Iris pigment epithelial cell (primary cell): ENCODE results near the gene OR51A4.
"Not testable (repeated sequence)": the region's sequence is repeated elsewhere in the genome, so short reads cannot be mapped to it uniquely, and the experiment has no call there.

Experiments used
- DNase-seq: peaks from one replicate; pipeline ENCODE4 v3.0.0-alpha.2; 2011; ENCODE audit warnings: low read depth

Gene OR51A4, protein sequence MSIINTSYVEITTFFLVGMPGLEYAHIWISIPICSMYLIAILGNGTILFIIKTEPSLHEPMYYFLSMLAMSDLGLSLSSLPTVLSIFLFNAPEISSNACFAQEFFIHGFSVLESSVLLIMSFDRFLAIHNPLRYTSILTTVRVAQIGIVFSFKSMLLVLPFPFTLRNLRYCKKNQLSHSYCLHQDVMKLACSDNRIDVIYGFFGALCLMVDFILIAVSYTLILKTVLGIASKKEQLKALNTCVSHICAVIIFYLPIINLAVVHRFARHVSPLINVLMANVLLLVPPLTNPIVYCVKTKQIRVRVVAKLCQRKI

DNA sequence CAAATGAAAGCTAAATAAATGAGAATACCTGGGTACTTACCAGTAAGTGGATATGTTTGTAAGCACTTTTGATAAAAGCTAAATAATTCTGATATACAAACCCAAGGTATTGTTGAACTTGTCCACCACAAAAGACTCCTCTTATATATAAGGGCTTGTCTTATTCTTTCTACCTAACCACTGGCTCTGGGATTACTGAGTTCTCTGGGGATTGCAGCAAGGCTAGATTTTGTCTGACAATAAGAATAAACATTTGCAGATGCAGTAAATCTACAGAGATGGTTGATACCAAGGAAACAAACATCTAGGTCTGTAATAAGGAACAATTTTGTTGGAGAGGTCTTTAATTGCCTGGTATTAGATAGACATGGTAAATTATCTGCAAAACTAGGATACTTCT is at the start of gene OR51A4:
Gene OR51A4, minus strand, starts transcription at position 101 of the 400 bp plus-strand sequence. CDS start 505 bp downstream, outside the sequence.
- DNase-seq = no peak

DNA sequence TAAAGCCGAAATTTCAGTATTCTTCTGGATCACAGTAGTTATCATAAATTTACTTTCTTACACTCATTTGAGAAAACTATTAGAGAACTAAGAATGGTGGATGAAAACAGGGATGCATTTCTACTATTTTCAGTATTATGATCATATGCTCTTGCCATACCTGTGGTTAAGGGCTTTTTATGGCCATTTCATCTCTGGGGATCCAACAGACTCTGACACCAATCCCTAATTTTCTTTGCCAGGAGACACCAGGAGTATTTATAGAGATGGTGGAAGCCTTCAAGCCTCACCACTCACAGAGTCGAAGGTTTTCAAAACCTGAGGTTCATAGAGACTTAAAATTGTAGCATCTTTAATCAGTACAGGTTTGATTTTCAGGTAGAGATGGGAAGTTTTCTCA is 47.1 kb upstream of the OR51A4 start, which contains the start of gene OR51L1:
Gene OR51L1, plus strand, starts transcription at position 301 of the 400 bp plus-strand sequence. CDS start 4,132 bp downstream, outside the sequence.
- no peak for DNase-seq

DNA sequence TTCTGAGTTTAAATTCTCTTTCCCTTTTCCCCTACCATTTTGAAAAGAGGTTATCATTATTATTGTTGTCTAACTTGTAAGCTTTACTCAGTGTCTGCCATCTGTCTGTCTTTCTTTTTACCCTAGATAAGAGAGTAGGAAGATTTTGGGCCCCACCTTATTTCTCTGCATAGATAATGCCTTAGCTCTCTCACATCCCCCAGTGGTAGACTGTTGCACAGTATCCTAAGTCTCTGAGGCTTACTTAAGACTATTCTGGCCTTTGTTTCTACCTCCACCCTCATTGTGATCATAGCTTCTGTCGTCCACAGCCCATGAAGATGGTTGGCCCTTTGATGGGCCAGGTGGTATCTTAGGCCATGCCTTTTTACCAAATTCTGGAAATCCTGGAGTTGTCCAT is 43.7 kb upstream of the OR51A4 start:
- DNase-seq = peak; percentile 15

DNA sequence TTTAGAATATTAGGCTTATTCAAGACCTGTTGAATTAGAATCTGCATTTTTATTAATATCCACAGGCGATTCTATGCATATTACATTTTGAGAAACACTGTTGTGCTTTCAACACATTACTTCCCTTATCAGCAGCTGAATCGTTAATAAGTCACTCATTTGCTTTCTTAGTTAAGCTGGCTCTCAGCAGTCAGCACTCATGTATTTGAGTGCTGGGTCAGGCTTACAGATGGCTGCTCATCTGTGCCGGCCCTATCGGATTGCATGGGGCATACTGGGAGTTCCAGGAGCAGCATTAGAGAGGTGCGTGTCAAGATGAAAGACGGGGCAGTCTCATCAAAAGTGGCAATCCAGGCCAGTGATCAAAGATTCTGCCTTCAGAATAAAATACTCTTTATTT is 36.4 kb upstream of the OR51A4 start:
- DNase-seq = no peak

DNA sequence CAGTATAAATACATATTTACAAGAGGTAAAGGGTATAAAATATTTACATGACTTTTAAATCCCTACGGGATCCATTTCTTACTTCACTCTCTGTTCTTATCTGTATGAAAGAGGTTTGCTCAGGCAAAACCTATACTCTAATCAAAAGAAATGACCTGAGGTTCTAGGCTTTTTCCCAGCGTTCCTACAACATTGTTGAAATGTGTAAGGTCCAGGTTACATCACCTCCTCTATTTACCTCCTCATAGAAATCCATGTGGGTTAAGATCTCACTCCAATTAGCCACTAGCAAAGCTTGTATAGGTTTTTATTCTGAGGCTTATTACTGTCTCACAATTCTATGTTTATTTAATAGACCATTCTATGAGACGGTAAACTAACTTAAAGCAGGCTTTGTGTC is 35.3 kb upstream of the OR51A4 start:
- no peak for DNase-seq

DNA sequence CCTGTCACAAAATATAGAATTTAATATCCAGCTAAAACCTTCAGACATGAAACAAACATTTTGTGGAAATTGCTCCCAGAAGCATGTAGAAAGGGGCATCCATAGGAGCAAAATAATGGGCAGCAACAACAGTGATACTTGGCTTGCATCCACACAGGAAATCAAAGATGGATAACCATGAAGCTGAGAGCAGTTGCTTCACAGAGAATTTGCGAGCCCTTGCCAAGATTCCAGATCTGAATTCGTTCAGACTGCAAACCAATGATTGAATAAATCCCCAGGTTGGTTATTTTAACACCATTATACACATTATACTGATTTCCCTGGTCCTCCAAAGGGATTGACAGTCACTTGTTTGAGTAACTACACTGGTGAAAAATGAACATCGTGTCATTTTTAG is 31.6 kb upstream of the OR51A4 start:
- no peak for DNase-seq

DNA sequence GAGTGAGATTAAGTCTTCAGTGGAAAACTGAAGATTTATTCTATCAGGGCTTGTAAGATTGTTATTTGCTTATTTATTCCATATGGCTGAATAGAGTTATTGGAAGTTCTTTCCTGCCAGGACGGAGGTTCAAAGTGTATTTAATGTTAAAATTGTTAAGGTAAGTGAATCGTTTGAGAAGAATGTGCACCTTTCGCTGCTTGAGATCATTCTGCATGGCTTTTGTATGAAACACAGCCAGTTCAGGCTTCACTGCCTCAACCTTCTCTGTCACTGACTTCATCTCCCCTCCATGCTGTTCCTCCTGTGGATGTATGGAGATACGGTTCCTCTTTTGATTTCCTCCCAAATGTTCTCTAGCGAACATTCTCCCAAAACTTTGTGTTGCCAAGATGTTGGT is 28.0 kb upstream of the OR51A4 start:
- DNase-seq = no peak

DNA sequence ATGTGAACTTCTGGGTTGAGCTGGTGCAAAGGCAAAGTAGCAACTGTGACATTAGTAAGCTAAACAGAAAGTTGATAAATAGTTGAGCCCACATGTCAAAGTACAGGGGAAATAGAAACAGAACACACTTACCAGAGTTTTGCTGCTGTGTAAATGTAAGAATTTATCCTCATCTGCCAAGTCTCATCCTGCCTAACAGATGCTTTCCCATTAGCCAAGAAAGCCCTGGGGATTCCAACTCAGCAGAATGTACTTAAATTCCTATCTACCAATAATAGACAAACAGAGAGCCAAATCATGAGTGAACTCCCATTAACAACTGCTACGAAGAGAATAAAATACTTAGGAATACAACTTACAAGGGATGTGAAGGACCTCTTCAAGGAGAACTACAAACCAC is 15.4 kb upstream of the OR51A4 start:
- no peak for DNase-seq

DNA sequence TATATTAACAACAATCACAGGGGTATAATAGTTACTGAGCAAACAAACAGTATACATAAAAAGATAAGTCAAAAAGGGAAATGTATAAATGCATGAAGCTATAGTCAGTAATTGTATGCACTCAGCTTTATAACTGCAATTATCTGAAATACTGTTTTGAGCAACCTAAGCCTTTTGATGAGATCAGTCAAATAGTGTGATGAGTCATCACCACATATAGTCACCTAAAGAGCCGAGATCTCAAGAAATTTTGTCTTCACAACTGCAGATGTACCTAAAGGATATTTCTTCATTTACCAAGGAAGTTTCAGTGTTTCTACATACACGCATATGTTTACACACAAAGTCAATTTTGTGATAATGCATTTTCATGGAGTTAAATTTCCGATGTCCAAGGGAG is 13.5 kb upstream of the OR51A4 start:
- DNase-seq = no peak

DNA sequence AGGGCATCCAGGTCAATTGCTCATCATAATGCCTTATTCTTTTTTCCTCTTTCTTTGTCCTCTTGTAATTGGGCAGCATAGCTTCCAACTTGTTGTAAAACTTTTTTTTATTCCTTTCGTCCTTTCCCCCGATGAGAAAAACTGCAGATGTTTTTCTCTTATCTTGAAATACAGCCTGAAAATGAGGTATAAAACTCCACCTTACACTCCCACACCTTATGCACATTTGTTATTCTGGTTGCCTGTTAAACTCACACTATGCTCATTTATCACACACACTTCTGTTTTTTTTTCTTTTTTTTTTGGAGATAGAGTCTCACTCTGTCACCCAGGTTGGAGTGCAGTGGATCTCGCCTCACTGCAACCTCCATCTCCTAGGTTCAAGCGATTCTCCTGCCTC is 10.0 kb upstream of the OR51A4 start:
- DNase-seq = no peak

DNA sequence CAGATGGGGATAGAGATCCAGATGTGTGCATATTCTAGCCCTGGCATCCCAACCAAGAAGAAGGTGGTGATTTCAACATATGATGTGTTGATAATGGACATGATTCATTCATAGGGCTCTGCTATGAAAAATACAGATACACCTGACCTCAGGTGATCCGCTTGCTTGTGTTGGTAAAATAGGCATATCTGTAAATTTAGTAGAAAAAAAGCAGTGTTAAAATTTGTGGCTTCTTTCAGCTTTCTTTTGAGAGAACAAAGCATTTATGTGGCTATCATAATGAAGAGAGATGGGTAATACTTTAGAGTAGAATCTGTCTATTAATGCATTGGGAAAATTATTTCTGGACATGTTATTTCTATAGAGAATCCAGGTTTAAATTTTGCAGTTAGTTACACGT is 8.2 kb upstream of the OR51A4 start, which contains the start of gene OR51A2:
Gene OR51A2, minus strand, starts transcription at position 101 of the 400 bp plus-strand sequence. Its CDS starts 0 bp downstream, at position 101.
- DNase-seq = not testable (repeated sequence)

DNA sequence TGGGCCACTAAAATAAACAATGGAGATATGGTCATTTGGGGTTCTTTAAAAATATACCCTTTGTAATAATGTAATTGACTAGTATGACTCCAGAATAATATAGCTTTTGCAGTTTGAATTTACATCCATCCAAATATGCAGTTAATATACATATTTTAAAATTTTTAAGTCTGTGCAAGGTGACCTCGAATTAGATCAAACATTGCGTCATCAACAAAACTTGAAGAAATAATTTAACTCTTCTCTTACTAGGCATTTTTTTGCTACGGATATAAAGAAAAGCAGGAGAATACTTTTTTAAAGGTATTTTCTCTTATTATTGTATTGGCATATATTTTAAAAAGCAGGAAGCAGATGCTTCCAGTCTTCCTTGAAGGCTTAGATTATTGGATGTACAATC is 10.7 kb downstream of the OR51A4 start:
- DNase-seq = no peak

DNA sequence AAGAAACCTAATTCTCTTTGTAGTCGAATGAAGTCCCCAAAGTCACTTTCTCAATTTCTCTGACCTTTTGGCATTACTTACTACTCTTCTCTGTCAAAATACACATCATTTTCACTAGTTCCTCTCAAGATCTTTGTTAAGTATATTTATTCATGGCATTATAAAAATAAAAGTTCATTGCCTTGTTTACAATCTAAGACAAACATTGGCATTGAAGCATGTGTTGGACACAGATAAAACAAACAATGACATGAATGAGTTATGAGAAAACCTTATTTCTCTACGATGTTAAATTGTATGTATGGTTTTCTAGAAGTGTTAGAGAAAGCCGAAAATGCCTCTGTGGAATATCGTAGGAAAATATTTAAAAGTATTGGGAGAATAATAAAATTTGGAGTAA is 14.7 kb downstream of the OR51A4 start:
- DNase-seq = no peak

DNA sequence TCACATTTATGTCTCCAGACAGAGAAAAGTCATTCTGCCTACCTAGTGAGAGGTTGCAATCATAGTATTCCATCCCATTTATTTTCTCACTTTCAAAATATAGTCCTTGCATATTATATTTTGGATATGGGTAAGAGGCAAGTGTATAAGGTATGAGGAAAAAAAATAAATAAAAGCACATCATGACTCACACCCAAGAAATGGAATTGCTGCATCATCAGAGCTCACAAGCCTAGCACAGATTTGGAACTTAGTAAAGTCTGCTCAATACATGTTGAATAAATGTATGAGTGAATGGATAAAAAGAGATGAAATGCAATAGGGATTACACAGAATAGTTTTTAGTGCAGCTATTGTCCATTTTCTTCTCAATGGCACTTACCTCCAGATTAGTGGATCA is 20.8 kb downstream of the OR51A4 start:
- DNase-seq = peak; percentile 24

DNA sequence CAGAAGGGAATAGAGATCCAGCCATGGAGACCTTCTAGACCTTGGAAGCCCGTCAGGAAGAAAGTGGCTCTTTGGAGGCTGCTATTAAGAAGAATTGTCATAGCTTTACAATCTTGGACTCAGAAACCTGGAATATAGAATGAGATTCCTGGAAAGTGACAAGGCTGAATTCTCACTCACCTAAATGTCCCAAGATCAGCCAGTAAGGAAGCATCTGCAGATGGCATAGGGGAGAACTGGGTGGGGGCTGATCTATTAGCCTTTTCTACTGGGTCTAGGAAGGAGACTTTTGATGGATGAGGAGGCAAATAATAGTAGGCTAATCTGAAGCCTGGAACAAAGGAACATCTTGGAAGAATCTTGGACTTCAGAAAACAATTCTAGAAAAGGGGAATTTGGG is 23.2 kb downstream of the OR51A4 start, which contains the start of gene OR51G1:
Gene OR51G1, minus strand, starts transcription at position 101 of the 400 bp plus-strand sequence. Its CDS starts 0 bp downstream, at position 101.
- no peak for DNase-seq

DNA sequence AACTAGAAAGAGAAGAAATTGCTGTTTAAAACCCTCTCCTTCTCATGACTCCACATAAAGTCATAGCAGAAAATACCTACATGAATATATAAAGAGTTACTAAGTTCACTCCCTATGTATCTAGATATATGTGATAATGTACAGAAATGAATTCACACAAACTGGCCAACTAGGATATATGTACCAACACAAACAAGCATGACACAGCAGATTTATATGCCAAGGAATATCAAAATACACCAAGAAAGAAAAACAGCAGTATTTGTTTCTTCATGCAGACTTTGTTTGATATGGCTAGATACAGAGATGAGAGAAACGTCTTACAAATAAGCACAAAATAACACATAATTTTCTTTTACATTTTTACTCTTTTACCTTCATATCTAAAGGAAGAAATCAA is 25.1 kb downstream of the OR51A4 start:
- DNase-seq = no peak

DNA sequence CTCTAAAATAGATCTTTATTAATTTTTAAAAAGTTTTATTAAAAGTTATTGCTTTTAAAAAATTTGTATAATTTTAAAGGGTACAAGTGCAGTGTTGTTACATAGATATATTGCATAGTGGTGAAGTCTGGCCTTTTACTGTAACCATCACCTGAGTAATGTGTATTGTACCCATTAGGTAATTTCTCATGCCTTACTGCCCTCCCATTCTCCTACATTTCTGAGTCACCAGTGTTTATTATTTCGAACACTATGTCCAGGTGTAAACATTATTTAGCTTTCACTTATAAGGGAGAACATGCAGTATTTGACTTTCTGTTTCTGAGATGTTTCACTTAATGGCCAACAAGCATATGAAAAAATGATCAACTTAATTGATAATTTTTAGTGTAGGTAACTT is 25.6 kb downstream of the OR51A4 start:
- no peak for DNase-seq

DNA sequence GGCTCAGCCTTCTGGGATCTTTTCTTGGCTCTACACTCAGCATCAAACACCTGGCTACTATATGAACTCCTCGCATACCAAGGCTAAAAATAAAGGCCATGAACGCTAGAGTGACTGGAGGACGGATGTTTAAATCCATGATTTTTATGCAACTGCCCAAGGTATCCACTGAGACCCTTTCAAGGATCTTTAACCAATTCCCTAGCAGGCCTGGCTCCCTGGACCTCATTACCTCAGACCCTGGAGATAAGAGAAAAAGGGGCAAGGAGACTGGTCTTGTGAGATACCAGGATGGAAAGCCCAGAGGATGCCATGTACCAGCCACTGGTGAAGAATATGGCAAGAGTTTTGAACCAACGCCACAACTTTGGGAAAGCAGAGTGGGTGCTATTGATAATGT is 28.2 kb downstream of the OR51A4 start, which contains the start of gene OR51G2:
Gene OR51G2, minus strand, starts transcription at position 101 of the 400 bp plus-strand sequence. CDS start 3,687 bp downstream, outside the sequence.
- DNase-seq = no peak

DNA sequence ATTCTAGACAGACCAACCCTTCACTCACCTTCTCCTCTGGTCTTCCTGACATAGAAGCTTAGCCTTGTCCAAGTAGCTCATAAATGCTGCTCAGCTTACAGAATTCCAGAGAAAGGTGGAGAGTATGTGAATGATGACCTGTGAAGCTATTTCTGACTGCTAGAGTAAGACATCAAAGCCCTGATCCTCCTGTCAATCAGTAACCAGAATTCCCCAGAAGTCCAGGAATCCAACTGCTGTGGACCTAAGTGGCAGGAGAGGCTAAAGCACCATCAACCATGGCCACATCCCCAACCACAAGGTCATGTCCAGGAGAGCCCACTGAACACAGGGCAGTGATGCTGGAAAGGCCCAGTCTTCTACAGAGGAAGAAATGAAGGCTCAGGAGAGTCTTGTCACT is 30.8 kb downstream of the OR51A4 start:
- DNase-seq = no peak

DNA sequence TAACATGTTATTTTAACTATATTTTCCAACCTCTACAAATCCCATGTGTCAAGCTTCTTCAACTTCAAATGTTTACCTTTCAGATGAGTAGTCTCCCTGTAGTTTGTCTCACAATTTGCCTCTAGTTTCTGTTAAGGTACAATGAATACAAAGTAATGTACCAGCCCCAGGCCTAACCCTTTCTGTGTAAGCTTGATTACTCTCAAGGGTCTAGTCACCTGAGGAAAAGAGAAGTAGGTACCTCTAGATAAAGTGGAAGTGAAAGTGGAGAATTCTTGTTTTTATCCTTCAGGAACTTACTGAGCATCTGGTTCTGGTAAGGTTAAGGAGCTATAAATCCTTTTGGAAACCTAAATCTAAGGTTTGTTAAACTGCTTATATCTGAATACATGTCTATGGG is 43.9 kb downstream of the OR51A4 start, which contains the start of gene OR51A7:
Gene OR51A7, plus strand, starts transcription at position 300 of the 400 bp plus-strand sequence. CDS start 3,587 bp downstream, outside the sequence.
- no peak for DNase-seq
